Hair follicle dermal papilla cell (primary cell): ENCODE results near the gene ACP6. TPM values are rescaled to one million over a fixed set of nuclear protein-coding genes. Genes with fewer than 3 reads are reported as not detected.

Source experiments
- small RNA-seq: library from RNA; depleted of rRNA; stranded (forward); fragments of <200 nt; gene quantifications from one replicate; pipeline ENCODE3, GENCODE V24; 2012
- total RNA-seq: library from RNA; depleted of rRNA; stranded (reverse); fragments of >200 nt; gene quantifications from 2 replicates; pipeline ENCODE4 v1.2.3, GENCODE V29; 2012

Gene ACP6
- 3.8 and 5.7 TPM in 2 replicates for total RNA-seq

GRCh38 chr1:147670319-147671001 is at the start of gene ACP6:
Gene ACP6 (minus strand): TSS chr1:147670524. CDS start chr1:147670048, 476 bp downstream.

Small RNA genes lying within 50 kb of the gene (small RNA-seq; reads per million reads assigned to genes)
- gene RN7SL261P, result not detected

Other genes starting within 250 kb of the ACP6 start
- 5.0 and 10.8 TPM in 2 replicates for gene BCL9, start 129.0 kb downstream of the ACP6 start, total RNA-seq
- gene GJA5, start 90.1 kb upstream of the ACP6 start, total RNA-seq, result 6.8 and 9.4 TPM in 2 replicates
- not detected in 2 replicates for gene GJA8, start 232.3 kb upstream of the ACP6 start, total RNA-seq